HEK293 (cell line): ENCODE measurements around the gene DOCK3.

ENCODE experiments used
- CTCF ChIA-PET: fragments of 350-600 bp; formaldehyde crosslinking; extraction: SDS; loops from one replicate; lab custom pipeline; 2021; ENCODE audit warnings: antibody characterized with exemption; lab: Yijun Ruan, JAX
- POLR2A ChIA-PET: fragments of 300-600 bp; formaldehyde crosslinking; extraction: SDS; loops from one replicate; lab custom pipeline; 2020; ENCODE audit warnings: antibody characterized with exemption, inconsistent platforms; lab: Yijun Ruan, JAX
- H3K27ac ChIP-seq: fragments of 200-500 bp; sonication (Bioruptor generic); 2 replicates; pipeline ENCODE4 v1.5.1; 2014; ENCODE audit warnings: low read depth, low read length, control low read depth, inconsistent platforms; ENCODE audit errors: extremely low read depth
- H3K36me3 ChIP-seq, 2 experiments: fragments of 200-500 bp in 1 of 2; sonication (Bioruptor generic) in 1 of 2; 1 replicate in 1 of 2; 2 replicates in 1 of 2; pipeline ENCODE4 v1.5.1; 2014 to 2017; ENCODE audit warnings: inconsistent platforms in 2 of 2, low read length in 2 of 2; ENCODE audit not compliant: control insufficient read depth in 2 of 2, insufficient read depth in 1 of 2
- H3K4me1 ChIP-seq: fragments of 200-500 bp; sonication (Bioruptor generic); 2 replicates; pipeline ENCODE4 v1.5.1; 2014; ENCODE audit warnings: mild to moderate bottlenecking, low read length, inconsistent platforms; ENCODE audit not compliant: control insufficient read depth, insufficient read depth
- H3K4me3 ChIP-seq: 2 replicates; pipeline ENCODE4 v1.5.1; 2011; ENCODE audit warnings: low read depth, mild to moderate bottlenecking, control low read depth, low read length, moderate library complexity
- H3K9me3 ChIP-seq: fragments of 200-500 bp; sonication (Bioruptor generic); 2 replicates; pipeline ENCODE4 v1.5.1; 2014; ENCODE audit warnings: low read depth, low read length, inconsistent platforms; ENCODE audit not compliant: control insufficient read depth, insufficient read depth
- BCL11A ChIP-seq: fragments of 450-650 bp; formaldehyde crosslinking; IDR thresholded peaks from 2 replicates; pipeline ENCODE4 v1.5.1; 2016; ENCODE audit warnings: low read depth, missing biosample characterization, missing genetic modification characterization
- FEZF1 ChIP-seq: fragments of 450-650 bp; formaldehyde crosslinking; IDR thresholded peaks from 2 replicates; pipeline ENCODE4 v1.5.1; 2016; ENCODE audit warnings: missing biosample characterization, missing genetic modification characterization
- HOXA7 ChIP-seq: sonication (generic); formaldehyde crosslinking; IDR thresholded peaks from 2 replicates; pipeline ENCODE4 v1.8.1; 2022; ENCODE audit warnings: missing genetic modification reagents, borderline replicate concordance
- IKZF3 ChIP-seq: fragments of 450-650 bp; IDR thresholded peaks from 2 replicates; pipeline ENCODE4 v1.5.0; 2018; ENCODE audit warnings: missing biosample characterization, mild to moderate bottlenecking, missing genetic modification characterization, moderate library complexity
- KLF8 ChIP-seq: fragments of 450-650 bp; formaldehyde crosslinking; IDR thresholded peaks from 2 replicates; pipeline ENCODE4 v1.5.1; 2016; ENCODE audit warnings: missing biosample characterization, missing genetic modification characterization
- KLF9 ChIP-seq: fragments of 450-650 bp; formaldehyde crosslinking; IDR thresholded peaks from 2 replicates; pipeline ENCODE4 v1.5.1; 2016; ENCODE audit warnings: missing biosample characterization, missing genetic modification characterization, low read depth
- ZIC2 ChIP-seq: fragments of 450-650 bp; formaldehyde crosslinking; IDR thresholded peaks from 2 replicates; pipeline ENCODE4 v1.5.1; 2016; ENCODE audit warnings: missing biosample characterization, missing genetic modification characterization
- ZNF155 ChIP-seq: fragments of 450-650 bp; formaldehyde crosslinking; IDR thresholded peaks from 2 replicates; pipeline ENCODE4 v1.5.1; 2016; ENCODE audit warnings: missing biosample characterization, missing genetic modification characterization
- ZNF174 ChIP-seq: fragments of 450-650 bp; formaldehyde crosslinking; IDR thresholded peaks from 2 replicates; pipeline ENCODE4 v1.5.0; 2017; ENCODE audit warnings: missing biosample characterization, mild to moderate bottlenecking, missing genetic modification characterization
- ZNF184 ChIP-seq: fragments of 450-650 bp; IDR thresholded peaks from 2 replicates; pipeline ENCODE4 v1.5.1; 2018; ENCODE audit warnings: missing biosample characterization, mild to moderate bottlenecking, missing genetic modification characterization
- ZNF202 ChIP-seq: fragments of 450-650 bp; formaldehyde crosslinking; IDR thresholded peaks from 2 replicates; pipeline ENCODE4 v1.5.1; 2016; ENCODE audit warnings: missing biosample characterization, missing genetic modification characterization, borderline replicate concordance
- ZNF629 ChIP-seq: fragments of 450-650 bp; formaldehyde crosslinking; IDR thresholded peaks from 2 replicates; pipeline ENCODE4 v1.5.1; 2017; ENCODE audit warnings: missing biosample characterization, missing genetic modification characterization
- ZNF658 ChIP-seq: fragments of 450-650 bp; formaldehyde crosslinking; IDR thresholded peaks from 2 replicates; pipeline ENCODE4; 2016; ENCODE audit warnings: missing biosample characterization, missing genetic modification characterization
- ZNF768 ChIP-seq: fragments of 450-650 bp; formaldehyde crosslinking; IDR thresholded peaks from 2 replicates; pipeline ENCODE4 v1.5.1; 2018; ENCODE audit warnings: missing biosample characterization, mild to moderate bottlenecking, missing genetic modification characterization
- ZNF777 ChIP-seq: fragments of 450-650 bp; formaldehyde crosslinking; IDR thresholded peaks from 2 replicates; pipeline ENCODE4 v1.5.1; 2017; ENCODE audit warnings: missing biosample characterization, missing genetic modification characterization, borderline replicate concordance
- TF ChIP-seq, protein P1 (sequence below): fragments of 450-650 bp; formaldehyde crosslinking; IDR thresholded peaks from 2 replicates; pipeline ENCODE4 v1.5.1; 2017; ENCODE audit warnings: missing biosample characterization, missing genetic modification characterization
- TF ChIP-seq, protein P2 (sequence below): fragments of 450-650 bp; formaldehyde crosslinking; IDR thresholded peaks from 2 replicates; pipeline ENCODE4 v1.5.1; 2017; ENCODE audit warnings: missing biosample characterization, missing genetic modification characterization
- TF ChIP-seq, protein P3 (sequence below): fragments of 450-650 bp; formaldehyde crosslinking; IDR thresholded peaks from 2 replicates; pipeline ENCODE4 v1.5.1; 2017; ENCODE audit warnings: missing biosample characterization, mild to moderate bottlenecking, missing genetic modification characterization, moderate library complexity
- TF ChIP-seq, protein P4 (sequence below): fragments of 450-650 bp; formaldehyde crosslinking; IDR thresholded peaks from 2 replicates; pipeline ENCODE4 v1.5.1; 2016; ENCODE audit warnings: missing biosample characterization, missing genetic modification characterization
- TF ChIP-seq, protein P5 (sequence below): fragments of 450-650 bp; formaldehyde crosslinking; IDR thresholded peaks from 2 replicates; pipeline ENCODE4 v1.5.1; 2016; ENCODE audit warnings: missing biosample characterization, missing genetic modification characterization

Gene DOCK3

DNA sequence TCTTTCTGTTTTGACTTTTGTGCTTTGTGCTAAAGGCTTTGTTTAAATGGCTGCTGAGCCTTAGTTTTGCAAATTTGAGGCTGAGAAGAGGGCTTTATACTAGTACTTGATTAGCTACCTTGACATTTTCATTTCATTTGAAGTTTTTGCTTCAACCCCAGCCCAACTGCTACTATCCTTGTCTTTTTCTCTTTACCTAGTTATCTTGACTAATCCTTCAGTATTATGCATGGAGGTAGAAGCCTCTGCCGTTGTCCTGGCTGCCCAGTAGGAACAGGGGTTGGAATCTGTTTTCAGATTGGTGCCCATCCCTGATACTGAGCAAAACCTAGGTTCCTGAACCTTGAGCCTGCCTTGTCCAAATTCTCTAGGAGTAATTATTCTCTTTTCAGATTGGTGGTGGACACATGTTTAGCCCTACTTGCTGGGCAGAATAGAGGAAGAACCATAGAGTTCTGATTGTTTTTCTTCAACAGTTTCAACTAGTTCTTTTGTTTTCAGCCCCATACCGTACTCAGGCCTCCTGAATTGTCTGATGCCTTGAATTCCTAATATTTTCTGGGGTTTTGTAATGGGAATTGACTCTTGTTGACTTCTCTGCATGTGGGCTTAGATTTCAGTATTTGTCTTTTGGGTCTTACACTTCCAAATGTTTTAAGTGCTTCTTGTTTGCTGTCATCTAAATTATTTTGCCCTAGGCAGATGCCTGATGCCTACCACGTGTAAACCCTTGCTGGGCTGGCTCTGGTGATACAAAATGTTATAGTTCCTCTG is 143.2 kb downstream of the DOCK3 start:
- Histone ChIP-seq H3K4me3 (no peak overlapping the region), H3K36me3 (no peaks in the 10 kb centered on the region), H3K4me1 (peaks cover 3% of the 10 kb centered on the region; the same call in 1 of the 2 replicates), H3K9me3 (no peaks in the 10 kb centered on the region), H3K27ac (no peak overlapping the region)
- CTCF ChIA-PET, result no interaction called here
- POLR2A ChIA-PET, result no interaction called here
- TF ChIP-seq HOXA7 (CRISPR knock-in tag) (no peak), FEZF1 (tag by site-specific recombination) (peak; percentile 20; the same call in 1 of the 2 replicates), BCL11A (tag by site-specific recombination) (no peak), ZIC2 (tag by site-specific recombination) (0 out of 2 replicates have a peak, but pooled peaks have one; percentile 30)
- TF ChIP-seq, protein P1, sequence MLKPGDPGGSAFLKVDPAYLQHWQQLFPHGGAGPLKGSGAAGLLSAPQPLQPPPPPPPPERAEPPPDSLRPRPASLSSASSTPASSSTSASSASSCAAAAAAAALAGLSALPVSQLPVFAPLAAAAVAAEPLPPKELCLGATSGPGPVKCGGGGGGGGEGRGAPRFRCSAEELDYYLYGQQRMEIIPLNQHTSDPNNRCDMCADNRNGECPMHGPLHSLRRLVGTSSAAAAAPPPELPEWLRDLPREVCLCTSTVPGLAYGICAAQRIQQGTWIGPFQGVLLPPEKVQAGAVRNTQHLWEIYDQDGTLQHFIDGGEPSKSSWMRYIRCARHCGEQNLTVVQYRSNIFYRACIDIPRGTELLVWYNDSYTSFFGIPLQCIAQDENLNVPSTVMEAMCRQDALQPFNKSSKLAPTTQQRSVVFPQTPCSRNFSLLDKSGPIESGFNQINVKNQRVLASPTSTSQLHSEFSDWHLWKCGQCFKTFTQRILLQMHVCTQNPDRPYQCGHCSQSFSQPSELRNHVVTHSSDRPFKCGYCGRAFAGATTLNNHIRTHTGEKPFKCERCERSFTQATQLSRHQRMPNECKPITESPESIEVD, result 0 out of 2 replicates have a peak, but pooled peaks have one; percentile 34
- TF ChIP-seq, protein P2, sequence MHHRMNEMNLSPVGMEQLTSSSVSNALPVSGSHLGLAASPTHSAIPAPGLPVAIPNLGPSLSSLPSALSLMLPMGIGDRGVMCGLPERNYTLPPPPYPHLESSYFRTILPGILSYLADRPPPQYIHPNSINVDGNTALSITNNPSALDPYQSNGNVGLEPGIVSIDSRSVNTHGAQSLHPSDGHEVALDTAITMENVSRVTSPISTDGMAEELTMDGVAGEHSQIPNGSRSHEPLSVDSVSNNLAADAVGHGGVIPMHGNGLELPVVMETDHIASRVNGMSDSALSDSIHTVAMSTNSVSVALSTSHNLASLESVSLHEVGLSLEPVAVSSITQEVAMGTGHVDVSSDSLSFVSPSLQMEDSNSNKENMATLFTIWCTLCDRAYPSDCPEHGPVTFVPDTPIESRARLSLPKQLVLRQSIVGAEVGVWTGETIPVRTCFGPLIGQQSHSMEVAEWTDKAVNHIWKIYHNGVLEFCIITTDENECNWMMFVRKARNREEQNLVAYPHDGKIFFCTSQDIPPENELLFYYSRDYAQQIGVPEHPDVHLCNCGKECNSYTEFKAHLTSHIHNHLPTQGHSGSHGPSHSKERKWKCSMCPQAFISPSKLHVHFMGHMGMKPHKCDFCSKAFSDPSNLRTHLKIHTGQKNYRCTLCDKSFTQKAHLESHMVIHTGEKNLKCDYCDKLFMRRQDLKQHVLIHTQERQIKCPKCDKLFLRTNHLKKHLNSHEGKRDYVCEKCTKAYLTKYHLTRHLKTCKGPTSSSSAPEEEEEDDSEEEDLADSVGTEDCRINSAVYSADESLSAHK (tag by site-specific recombination), result no peak
- TF ChIP-seq, protein P3, sequence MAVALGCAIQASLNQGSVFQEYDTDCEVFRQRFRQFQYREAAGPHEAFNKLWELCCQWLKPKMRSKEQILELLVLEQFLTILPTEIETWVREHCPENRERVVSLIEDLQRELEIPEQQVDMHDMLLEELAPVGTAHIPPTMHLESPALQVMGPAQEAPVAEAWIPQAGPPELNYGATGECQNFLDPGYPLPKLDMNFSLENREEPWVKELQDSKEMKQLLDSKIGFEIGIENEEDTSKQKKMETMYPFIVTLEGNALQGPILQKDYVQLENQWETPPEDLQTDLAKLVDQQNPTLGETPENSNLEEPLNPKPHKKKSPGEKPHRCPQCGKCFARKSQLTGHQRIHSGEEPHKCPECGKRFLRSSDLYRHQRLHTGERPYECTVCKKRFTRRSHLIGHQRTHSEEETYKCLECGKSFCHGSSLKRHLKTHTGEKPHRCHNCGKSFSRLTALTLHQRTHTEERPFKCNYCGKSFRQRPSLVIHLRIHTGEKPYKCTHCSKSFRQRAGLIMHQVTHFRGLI, result peak; percentile 48

DNA sequence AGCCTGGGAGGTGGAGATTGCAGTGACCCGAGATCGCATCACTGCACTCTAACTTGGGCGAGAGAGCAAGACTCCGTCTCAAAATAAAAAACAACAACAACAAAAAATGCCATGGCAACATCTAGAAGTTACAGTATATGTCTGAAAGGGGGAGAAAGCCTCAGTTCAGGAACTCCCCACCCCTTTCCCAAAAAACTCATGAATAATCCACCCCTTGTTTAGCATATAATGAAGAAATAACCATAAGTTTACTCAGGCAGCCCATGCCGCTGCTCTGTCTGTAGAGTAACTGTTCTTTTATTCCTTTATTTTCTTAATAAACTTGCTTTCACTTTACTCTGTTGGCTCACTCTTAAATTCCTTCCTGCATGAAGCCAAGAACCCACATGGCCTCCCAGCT is 145.2 kb downstream of the DOCK3 start:
- ChIA-PET CTCF (no interaction called here), POLR2A (no interaction called here)
- H3K4me3 ChIP-seq, result no peak overlapping the region
- H3K9me3 ChIP-seq, result no peaks in the 10 kb centered on the region
- no peak for TF ChIP-seq IKZF3 (tag by site-specific recombination)
- TF ChIP-seq, protein P4, sequence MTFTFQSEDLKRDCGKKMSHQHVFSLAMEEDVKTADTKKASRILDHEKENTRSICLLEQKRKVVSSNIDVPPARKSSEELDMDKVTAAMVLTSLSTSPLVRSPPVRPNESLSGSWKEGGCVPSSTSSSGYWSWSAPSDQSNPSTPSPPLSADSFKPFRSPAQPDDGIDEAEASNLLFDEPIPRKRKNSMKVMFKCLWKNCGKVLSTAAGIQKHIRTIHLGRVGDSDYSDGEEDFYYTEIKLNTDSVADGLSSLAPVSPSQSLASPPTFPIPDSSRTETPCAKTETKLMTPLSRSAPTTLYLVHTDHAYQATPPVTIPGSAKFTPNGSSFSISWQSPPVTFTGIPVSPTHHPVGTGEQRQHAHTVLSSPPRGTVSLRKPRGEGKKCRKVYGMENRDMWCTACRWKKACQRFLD (tag by site-specific recombination), result no peak
- TF ChIP-seq KLF9 (tag by site-specific recombination), result no peak
- TF ChIP-seq ZNF777 (tag by site-specific recombination), result no peak
- TF ChIP-seq, protein P5, sequence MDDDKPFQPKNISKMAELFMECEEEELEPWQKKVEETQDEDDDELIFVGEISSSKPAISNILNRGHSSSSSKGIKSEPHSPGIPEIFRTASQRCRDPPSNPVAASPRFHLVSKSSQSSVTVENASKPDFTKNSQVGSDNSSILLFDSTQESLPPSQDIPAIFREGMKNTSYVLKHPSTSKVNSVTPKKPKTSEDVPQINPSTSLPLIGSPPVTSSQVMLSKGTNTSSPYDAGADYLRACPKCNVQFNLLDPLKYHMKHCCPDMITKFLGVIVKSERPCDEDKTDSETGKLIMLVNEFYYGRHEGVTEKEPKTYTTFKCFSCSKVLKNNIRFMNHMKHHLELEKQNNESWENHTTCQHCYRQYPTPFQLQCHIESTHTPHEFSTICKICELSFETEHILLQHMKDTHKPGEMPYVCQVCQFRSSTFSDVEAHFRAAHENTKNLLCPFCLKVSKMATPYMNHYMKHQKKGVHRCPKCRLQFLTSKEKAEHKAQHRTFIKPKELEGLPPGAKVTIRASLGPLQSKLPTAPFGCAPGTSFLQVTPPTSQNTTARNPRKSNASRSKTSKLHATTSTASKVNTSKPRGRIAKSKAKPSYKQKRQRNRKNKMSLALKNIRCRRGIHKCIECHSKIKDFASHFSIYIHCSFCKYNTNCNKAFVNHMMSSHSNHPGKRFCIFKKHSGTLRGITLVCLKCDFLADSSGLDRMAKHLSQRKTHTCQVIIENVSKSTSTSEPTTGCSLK (tag by site-specific recombination), result no peak
- TF ChIP-seq ZNF184 (tag by site-specific recombination), result no peak
- no peak for TF ChIP-seq ZNF174 (tag by site-specific recombination)
- TF ChIP-seq ZNF629 (tag by site-specific recombination), result no peak
- no peak for TF ChIP-seq ZNF658 (tag by site-specific recombination)
- TF ChIP-seq ZNF155 (tag by site-specific recombination), result no peak
- no peak for TF ChIP-seq ZNF202 (tag by site-specific recombination)
- no peak for TF ChIP-seq KLF8 (tag by site-specific recombination)
- no peak for TF ChIP-seq ZNF768 (tag by site-specific recombination)
- no peaks in the 10 kb centered on the region for H3K36me3 ChIP-seq
- H3K27ac ChIP-seq, result no peak overlapping the region
- H3K4me1 ChIP-seq, result peaks cover 3% of the 10 kb centered on the region; the same call in 1 of the 2 replicates
